ENCODE results near the gene TCTN3. TPM values are rescaled to one million over a fixed set of nuclear protein-coding genes. Genes with fewer than 3 reads are reported as not detected.
A peak's percentile ranks its signal among the peaks of the same experiment; 100 is the strongest.

TCTN3 gene
- total RNA-seq, 3 donors from 2014 or later, result 20.7 to 35.4 (median 31.6) TPM

DNA sequence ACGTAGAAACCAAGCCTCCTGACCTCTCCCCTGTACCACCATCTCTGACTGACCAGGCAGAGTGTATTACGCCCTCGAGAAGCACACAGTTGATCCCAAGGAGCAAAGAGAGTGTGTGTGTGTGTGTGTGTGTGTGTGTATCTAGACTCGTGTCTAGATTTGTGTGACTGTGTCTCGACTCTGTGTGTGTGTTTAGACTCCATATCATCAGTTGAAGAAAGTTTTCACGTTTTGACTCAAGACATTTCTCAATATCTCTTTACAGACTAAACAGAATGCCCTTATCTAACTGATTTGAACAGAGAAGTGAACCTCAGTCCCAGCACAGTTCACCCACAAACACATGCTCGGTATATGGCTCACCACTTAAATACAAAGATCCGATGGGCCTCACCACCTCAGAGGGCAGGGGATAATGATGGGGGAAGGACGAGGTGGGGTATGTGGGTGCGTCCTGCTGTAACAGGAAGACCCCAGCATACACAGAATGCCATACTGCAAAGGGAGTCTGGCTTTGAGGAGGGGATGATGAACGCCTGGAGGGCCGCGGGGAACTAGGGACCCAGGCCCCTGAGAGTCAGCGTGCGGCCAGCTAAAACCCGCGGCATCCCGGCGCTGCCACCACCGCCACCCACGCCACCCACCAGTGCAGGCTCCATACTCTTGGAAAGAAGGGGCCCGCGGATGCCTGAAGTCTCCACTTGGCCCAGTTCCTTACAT is 38.0 kb downstream of the TCTN3 start:
- TF ChIP-seq, protein P1, sequence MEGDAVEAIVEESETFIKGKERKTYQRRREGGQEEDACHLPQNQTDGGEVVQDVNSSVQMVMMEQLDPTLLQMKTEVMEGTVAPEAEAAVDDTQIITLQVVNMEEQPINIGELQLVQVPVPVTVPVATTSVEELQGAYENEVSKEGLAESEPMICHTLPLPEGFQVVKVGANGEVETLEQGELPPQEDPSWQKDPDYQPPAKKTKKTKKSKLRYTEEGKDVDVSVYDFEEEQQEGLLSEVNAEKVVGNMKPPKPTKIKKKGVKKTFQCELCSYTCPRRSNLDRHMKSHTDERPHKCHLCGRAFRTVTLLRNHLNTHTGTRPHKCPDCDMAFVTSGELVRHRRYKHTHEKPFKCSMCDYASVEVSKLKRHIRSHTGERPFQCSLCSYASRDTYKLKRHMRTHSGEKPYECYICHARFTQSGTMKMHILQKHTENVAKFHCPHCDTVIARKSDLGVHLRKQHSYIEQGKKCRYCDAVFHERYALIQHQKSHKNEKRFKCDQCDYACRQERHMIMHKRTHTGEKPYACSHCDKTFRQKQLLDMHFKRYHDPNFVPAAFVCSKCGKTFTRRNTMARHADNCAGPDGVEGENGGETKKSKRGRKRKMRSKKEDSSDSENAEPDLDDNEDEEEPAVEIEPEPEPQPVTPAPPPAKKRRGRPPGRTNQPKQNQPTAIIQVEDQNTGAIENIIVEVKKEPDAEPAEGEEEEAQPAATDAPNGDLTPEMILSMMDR (IDR thresholded peaks at IDR 0.05), result no peak
- Histone ChIP-seq H3K9me3 (no peaks in the 10 kb centered on the region), H3K36me3 (ENCODE audit: low read depth) (no peaks in the 10 kb centered on the region), H3K4me1 (ENCODE audit: low read depth) (no peaks in the 10 kb centered on the region), H3K4me3 (peak overlapping the region; percentile 52)
- intact Hi-C loops (cut with DNase I, micrococcal nuclease), result no loop called here
- DNase-seq (peak in 1 of 3 donors; percentile 22), ATAC-seq (peak; percentile 29)

DNA sequence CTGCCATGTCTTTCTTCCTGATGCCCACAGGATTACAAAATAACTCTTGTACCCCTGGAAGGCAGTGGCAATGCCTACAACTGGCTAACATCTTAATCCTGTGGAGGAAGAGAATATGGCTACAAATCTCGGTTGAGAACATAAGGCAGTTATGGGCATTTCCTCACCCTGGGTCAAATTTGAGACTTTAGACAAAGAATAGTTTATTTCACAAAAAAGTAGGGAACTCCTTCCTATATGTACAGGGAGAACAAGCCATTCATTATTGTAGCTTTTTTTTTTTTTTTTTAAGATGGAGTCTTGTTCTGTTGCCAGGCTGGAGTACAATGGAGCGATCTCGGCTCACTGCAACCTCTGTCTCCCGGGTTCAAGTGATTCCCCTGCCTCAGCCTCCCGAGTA is 39.8 kb downstream of the TCTN3 start:
- no peaks in the 10 kb centered on the region for H3K9me3 ChIP-seq
- TF ChIP-seq, protein P1 (IDR thresholded peaks at IDR 0.05), result no peak
- H3K4me3 ChIP-seq, result no peak overlapping the region
- no peak for DNase-seq
- no peak for ATAC-seq
- intact Hi-C loops (cut with DNase I, micrococcal nuclease), result no loop called here
- no peaks in the 10 kb centered on the region for H3K4me1 ChIP-seq (ENCODE audit: low read depth)
- no peaks in the 10 kb centered on the region for H3K36me3 ChIP-seq (ENCODE audit: low read depth)

DNA sequence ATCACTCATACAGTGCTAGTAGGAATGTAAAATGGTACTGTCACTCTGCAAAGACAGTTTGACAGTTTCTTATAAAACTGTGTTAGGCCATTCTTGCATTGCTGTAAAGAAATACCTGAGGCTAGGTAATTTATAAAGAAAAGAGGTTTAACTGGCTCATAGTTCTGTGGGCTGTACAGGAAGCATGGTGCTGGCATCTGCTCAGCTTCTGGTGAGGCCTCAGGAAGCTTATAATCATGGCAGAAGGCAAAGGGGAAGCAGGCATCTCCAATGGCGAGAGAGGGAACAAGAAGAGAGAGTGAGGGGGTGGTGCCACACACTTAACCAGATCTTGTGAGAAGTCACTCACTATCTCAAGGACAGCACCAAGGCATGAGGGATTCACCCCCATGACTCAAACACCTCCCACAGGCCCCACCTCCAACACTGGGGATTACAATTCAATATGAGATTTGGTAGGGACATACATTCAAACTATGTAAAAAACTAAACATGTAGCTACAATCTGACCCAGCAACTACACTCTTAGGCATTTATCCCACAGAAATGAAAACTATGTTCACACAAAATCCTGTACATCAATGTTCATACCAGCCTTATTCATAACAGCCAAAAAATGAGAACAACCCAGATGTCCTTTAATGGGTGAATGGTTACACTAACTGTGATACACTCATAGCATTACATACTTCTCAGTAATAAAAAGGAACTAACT is 42.2 kb downstream of the TCTN3 start:
- Histone ChIP-seq H3K36me3 (ENCODE audit: low read depth) (no peaks in the 10 kb centered on the region), H3K4me3 (no peak overlapping the region), H3K9me3 (no peaks in the 10 kb centered on the region), H3K4me1 (ENCODE audit: low read depth) (peaks cover 4% of the 10 kb centered on the region)
- DNase-seq (no peak), ATAC-seq (no peak)
- intact Hi-C loops (cut with DNase I, micrococcal nuclease), result no loop called here
- TF ChIP-seq, protein P1 (IDR thresholded peaks at IDR 0.05), result no peak

DNA sequence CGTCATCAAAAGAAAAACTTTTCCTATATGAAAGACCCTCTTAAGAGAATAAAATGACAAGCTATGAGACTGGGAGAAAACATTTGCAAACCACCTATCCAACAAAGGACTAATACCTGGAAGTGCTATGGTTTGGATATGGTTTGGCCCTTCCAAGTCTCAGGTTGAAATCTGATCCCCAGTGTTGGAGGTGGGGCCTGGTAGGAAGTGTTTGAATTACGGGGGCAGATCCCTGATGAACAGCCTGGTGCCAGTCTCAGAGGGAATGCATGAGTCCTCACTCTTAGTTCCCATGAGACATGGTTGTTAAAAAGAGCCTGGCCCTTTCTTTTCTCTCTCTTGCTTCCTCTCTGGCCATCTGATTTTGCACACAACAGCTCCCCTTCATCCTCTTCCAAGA is 43.5 kb downstream of the TCTN3 start:
- no peak overlapping the region for H3K4me3 ChIP-seq
- intact Hi-C loops (cut with DNase I, micrococcal nuclease), result no loop called here
- TF ChIP-seq, protein P1 (IDR thresholded peaks at IDR 0.05), result no peak
- no peaks in the 10 kb centered on the region for H3K9me3 ChIP-seq
- peaks cover 4% of the 10 kb centered on the region for H3K4me1 ChIP-seq (ENCODE audit: low read depth)
- no peak for ATAC-seq
- H3K36me3 ChIP-seq (ENCODE audit: low read depth), result no peaks in the 10 kb centered on the region
- no peak for DNase-seq

DNA sequence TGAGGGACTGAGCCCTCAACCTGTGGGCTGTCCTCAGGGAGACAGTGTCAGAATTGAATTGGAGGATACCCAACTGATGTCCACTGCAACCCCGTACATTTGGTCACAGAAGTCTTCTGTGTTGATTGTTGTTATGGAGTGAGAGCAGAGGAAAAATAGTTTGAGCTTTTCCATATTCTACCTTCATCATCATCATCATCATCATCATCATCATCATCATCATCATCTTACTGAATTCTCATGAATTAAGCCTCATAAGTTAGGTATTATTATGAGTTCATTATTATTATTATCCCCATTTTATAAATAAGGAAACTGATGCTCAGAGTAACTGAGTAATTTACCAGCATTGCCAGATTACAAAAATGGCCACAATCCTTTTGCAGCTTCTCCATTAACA is 45.6 kb downstream of the TCTN3 start:
- intact Hi-C loops (cut with DNase I, micrococcal nuclease), result no loop called here

More for the DNA sequence above, 45.6 kb downstream of the TCTN3 start:
- DNase-seq, result no peak
- Histone ChIP-seq H3K9me3 (no peaks in the 10 kb centered on the region), H3K4me3 (no peak overlapping the region), H3K36me3 (ENCODE audit: low read depth) (no peaks in the 10 kb centered on the region), H3K4me1 (ENCODE audit: low read depth) (peaks cover 4% of the 10 kb centered on the region)
- TF ChIP-seq, protein P1 (IDR thresholded peaks at IDR 0.05), result no peak
- ATAC-seq, result no peak
